GM12891 (cell line): ENCODE data around the gene OMA1.

Experiments used
- POLR2A ChIP-seq: IDR thresholded peaks from 2 replicates; pipeline ENCODE4 v1.6.1; 2011; ENCODE audit warnings: low read depth, low read length, control low read depth
- POLR2AphosphoS5 ChIP-seq: IDR thresholded peaks from 2 replicates; pipeline ENCODE4 v1.6.1; 2011; ENCODE audit warnings: low read depth, low read length, control low read depth
- SPI1 ChIP-seq: IDR thresholded peaks from 2 replicates; pipeline ENCODE4 v1.6.1; 2011; ENCODE audit warnings: low read depth, low read length, control low read depth
- TAF1 ChIP-seq: IDR thresholded peaks from 2 replicates; pipeline ENCODE4 v1.6.1; 2011; ENCODE audit warnings: low read depth, low read length, control low read depth

DNA sequence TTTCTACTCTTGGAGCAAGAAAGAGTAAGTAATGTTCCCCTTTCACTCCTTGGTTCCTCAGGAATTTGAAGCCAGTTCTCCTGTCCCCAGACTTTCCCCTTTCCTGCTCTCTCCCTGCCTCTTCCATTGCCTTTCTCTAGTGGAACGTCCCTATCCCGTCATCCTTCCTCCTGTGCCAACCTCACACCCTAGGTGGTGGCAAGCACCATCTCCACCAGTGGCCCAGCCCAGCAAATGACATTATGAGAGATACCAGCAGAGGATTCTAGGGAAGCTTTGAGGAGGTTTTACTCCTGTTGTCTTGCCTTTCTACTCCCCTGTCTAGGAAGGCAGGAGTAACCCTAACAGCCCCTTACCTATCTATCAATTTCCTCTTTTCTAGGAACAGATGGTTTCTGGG is 38.6 kb upstream of the OMA1 start:
- TF ChIP-seq POLR2A (no peak), POLR2AphosphoS5 (no peak), TAF1 (no peak), SPI1 (no peak)
